ENCODE measurements around the gene ITGB1BP1.
A peak's percentile ranks its signal among the peaks of the same experiment; 100 is the strongest.

Gene ITGB1BP1, protein sequence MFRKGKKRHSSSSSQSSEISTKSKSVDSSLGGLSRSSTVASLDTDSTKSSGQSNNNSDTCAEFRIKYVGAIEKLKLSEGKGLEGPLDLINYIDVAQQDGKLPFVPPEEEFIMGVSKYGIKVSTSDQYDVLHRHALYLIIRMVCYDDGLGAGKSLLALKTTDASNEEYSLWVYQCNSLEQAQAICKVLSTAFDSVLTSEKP

DNA sequence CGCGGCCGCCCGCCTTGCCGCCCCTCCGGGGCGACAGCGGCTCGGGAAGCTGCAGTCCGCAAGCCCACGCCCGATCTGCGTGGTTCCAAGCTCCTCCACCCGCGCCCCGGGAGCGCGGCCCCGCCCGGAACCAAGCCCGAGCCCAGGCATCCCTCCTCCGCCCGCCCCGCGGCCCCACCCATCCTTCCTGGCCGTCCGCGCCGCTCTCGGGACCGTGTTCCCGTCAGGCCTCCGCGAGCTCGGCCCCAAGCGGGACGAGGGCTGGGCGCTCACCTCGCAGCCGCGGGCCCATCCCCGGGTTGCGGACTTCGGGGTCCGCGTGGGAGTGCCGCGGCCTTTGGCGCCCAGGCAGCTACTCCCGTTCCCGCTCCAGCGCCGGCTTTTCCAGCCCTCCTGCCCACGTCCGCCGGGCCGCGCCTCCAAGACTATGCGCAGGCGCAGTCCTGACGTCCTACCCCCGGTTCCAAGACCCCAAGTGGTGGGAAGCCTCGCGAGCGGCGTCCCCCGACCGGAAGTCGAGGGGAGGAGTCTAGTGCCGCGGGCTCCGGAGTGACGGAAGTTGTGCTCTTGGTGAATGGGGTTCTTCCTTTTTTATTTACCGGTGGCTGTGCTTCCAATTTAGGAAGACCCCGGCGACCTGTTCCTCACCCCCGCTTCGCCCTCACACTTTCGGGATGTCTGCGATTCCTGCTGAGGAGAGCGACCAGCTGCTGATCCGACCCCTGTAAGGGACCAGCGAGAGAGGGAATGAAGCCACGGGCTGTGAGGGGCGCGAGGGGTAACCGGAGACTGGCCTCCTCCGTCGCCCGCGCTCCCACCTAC is at the start of gene ITGB1BP1, which contains the start of gene CPSF3:
TSS of gene ITGB1BP1 (minus strand) at position 429 of the 822 bp plus-strand sequence. CDS start 4,831 bp downstream, outside the sequence.
TSS of gene CPSF3 (plus strand) at position 555 of the 822 bp plus-strand sequence. CDS start at position 675, 120 bp downstream.
- DNase-seq, result peak; percentile 96

DNA sequence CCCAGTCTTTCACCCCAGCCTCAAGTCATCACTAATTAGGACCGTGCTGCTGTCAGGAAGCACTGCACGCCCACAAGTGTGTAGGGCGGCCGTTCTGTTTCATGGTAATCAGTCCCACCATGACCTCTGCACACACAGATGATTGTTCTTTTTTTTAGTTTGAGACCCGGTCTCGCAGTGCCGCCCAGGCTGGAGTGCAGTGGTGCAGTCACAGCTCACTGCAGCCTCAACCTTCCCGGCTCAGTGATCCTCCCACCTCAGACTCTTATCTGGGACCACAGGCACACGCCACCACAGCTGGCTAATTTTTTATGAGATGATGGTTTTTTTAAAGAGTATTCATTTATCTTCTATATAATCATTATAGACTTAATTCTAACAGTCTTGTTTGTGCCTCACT is 49.2 kb upstream of the ITGB1BP1 start:
- DNase-seq, result no peak

DNA sequence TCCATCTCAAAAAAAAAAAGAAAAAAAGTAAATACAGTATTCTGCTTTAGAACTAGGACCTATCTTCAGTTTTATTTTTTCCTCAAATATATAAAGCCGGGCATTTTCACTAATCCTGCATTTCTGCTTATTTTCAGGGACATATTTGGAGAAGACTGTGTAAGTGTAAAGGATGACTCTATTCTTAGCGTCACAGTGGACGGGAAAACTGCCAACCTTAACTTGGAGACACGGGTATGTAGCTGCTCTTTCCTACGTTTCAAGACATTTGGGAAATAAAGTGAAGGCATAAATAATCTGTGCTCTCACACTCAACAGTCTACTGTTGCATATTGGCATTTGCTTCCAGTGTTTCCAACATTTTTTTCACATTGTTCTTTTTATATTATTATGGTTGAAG is 47.9 kb upstream of the ITGB1BP1 start:
- no peak for DNase-seq

DNA sequence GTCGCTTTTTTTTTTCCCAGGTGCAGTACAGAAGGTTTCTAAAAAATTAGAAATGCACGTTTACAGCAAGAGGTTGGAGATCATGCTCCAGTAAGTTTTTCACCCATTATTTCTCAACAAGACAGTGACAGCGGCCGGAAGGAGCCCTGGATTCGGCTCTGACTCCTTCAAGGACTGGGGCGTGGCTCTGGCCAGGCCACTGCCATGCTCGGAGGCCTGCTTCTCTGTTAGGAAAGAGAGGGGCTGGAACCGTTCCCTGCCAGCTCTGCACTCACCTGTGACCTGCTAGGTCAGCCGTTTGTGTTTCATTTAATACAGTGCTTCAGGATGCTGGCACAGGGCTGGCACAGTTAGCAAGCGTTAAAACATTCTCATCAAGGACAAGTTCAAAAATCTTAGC is 44.4 kb upstream of the ITGB1BP1 start:
- DNase-seq, result no peak

DNA sequence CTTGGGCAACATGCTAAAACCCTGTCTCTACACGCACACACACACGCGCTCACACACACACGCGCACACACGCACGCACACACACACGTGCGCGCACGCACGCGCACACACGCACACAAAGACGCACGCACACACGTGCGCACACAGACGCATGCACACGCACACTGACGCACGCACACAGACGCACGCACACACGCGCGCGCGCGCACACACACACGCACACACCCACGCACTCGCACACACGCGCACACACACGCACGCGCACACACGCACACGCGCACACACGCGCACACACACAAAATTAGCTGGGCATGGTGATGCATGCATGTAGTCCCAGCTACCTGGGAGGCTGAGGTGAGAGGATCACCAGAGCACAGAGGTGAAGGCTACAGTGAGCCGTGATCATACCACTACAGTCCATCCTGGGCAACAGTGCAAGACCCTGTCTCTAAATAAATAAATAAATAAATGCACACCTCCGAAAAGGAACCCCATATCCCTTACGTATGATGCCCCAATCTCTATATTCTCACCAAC is 42.9 kb upstream of the ITGB1BP1 start:
- DNase-seq, result no peak

DNA sequence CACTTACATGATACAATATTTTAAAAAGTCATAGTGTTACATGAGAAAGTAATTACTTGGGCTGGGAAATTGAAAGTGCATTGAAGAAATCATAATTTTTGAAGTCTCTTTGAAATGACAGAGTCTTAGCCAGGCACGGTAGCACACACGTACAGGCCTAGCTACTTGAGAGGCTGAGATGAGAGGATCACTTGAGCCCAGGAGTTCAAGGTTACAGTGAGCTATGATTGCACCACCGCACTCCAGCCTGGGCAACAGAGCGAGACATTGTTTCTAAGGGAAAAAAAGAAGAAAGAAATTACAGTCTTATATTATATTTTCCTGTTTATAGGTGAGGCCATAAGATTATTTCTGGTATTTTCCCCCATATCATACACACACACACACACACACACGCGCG is 41.8 kb upstream of the ITGB1BP1 start:
- DNase-seq, result no peak

DNA sequence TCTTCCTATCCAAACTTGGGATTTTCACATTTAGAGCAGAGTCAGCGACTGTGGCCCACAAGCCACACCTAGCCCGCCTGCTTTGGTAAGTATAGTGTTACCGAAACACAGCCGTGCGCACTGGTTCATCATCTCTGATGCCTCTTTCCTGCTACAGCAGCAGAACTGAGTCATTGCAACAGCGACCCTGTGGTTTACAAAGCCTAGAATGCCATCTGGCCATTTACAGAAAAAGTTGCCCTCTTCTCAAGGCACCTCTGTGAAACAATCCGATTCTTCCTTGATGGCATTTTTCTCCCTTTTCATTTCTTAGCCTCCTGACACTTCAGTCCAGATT is 40.3 kb upstream of the ITGB1BP1 start:
- peak; percentile 5 for DNase-seq

DNA sequence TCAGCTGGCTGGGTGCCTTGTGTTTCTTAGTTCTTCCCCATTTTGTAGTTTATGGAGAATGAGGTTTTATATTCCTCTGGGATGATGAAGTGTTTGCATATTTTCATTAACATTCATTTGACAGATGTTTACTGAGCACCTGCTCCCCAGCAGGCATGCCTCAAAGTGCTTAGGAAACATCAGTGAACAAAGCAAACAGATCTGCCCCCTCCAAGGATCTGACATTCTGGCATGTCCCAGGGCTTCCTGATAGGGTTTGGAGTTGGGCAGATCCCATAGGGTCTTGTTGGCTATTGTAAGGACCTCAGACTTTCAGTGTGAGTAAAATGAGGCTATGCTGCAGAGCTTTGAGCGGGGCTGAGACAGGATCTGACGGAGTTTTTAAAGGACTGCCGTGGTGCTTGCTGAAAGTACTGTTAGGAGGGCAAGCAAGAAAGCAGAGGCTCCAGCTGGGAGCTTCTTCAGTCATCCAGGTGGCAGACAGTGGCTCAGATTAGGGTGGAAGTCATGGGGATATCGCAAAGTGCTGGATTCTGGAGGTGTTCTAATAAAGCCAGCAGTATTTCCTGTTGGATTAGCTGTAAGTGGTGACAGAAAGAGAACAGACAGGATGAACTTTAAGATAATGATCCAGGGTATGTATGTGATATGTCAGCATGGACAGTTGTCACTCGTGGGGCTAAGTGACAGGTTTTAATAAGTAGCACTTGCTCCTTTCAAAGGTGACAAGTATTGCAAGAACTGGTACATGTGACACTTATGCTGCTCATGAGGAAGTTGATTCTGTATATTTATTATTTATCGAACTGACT is 39.8 kb upstream of the ITGB1BP1 start:
- peak; percentile 83 for DNase-seq

DNA sequence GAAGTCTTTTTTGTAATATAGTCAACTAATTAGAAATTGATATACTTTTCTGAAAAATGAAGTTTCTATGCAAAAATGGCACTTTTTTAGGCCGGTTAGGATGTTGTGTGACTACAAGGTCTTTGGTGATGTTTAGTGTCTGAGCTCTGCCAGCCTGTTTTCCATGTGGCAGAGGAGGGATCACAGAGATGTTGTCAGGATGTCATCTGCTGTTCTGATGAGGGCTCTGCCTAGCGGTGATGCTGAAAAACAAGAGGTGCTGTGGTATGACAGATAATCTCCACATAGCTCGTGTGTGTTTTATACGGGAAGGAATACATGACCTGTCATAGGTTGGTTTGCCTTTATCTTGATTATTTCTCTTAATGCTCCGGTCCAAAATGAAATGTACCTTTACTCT is 39.0 kb upstream of the ITGB1BP1 start:
- no peak for DNase-seq

DNA sequence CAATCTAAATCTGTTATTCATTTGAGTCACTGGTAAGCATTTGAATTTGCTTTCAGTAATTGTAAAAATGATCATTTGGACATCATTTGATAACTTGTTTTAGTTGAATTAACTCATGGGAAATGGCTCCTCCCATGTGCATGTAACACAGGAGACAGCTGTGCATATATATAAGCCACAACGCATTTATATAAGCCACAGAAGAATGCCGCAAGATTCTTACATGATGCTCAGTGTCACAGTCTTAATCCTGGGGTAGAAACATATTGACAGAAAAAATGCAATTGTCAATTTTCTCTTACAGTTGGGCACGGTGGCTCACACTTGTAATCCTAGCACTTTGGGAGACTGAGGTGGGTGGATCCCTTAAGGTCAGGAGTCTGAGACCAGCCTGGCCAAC is 37.8 kb upstream of the ITGB1BP1 start:
- no peak for DNase-seq

DNA sequence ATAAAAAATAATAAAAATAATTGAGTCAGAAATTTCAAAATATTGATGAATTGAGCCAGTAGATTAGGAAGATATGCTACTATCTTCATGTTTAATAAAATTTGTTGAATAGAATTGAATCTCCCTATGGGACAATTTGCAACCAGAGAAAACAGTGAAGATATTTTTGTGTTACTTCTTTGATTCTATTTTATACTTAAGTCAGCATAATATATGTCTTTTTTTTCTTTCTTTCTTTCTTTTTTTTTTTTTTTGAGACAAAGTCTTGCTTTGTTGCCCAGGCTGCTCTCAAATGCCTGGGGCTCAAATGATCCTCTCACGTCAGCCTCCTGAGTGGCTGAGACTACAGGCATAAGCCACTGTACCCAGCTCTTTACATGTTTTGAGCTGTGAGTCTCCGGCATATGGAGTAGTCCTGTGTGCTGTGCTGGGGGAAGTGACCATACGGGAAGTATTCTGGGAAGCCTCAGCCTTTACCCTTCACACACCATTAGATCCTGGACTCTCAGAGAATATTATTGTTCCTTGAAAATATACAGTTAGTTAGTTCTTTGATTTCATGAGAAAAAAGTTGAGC is 37.2 kb upstream of the ITGB1BP1 start:
- no peak for DNase-seq

DNA sequence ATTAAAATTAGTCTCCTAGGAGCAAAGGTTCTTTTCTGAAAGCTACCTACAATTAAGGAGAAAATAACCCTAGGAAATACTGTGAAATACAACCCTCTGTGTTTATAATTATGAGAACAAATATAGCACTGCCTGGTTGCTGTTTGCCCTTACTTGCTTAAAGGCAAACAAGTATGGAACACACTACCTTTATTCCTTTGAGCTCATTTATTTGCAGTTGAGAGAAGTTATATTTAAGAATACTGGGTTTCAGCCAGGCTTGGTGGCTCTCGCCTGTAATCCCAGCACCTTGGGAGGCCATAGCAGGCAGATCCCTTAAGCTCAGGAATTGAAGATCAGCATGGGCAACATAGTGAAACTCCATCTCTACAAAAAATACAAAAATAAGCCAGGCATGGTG is 27.9 kb upstream of the ITGB1BP1 start:
- peak; percentile 44 for DNase-seq

DNA sequence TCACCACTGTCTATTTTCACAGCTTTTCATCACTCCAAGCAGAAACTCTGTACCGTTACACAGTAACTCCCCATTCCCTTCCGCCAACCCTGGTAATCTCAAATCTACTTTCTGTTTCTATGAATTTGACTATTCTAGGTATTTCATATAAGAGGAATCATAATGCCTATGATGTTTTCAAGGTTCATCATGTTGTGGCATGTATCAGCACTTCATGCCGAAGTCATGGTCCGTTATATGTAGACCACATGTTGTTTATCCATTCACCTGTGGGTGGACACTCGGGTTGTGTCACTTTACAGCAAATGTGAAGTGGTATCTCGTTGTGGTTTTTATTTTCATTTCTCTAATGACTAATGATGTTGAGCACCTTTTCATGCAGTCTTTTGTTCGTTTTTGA is 21.8 kb upstream of the ITGB1BP1 start:
- no peak for DNase-seq

DNA sequence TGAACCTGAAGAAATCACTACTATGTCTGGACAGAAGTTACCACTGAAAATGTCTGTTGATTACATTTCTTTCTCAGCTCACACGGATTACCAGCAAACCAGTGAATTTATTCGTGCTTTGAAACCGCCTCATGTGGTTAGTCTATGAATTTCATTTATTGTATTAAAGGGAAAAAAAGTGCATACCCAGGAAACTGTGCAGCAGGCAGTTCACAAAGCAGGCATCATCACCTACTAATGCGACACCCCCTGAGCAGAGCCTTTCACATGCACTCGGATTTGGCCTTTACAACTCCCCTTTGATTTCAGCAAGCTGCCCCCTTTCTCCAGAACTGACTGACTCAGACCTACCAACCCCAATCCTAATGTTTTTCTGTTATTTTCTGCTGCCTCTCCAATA is 20.2 kb upstream of the ITGB1BP1 start:
- no peak for DNase-seq

DNA sequence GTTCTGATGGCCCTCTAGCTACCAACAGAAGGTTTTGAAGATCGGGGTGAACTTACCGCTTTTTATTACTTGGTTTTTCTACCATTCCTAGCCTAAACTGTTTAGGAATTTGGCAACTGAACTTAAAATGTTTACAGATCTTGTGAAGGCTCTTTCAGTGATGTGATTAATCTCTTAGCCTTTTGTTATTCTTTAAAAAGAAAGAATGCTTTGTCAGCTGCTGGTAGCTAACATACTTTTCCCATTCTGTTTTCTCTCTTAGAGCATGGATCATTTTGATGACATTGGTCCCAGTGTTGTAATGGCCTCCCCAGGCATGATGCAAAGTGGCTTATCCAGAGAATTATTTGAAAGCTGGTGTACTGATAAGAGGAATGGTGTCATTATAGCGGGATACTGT is 18.2 kb upstream of the ITGB1BP1 start:
- no peak for DNase-seq

DNA sequence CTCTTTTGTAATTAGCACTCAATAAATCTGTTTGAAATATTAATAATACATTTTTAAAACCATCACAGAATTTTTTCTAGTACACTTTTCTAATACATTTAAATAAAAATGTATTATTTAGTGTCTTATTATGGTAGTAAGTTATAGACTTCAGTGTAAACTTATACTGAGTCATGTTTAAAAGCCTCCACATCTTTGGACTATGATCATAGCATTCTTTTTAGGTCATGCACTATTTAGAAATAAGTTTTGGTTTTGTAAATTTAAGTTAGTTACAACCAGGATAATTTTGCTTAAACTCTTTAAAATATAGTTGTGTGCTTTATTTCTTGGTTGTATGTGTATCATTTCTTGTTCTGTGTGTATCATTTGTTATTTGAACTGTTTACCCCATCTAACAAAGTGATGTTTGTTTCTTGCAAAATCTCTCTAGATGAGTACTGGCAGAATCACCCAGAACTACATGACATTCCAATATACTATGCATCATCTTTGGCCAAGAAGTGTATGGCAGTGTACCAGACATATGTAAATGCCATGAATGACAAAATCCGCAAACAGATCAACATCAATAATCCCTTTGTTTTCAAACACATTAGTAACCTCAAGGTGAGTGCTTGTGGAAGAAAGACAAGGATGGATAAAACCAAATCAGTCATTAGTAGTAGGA is 16.9 kb upstream of the ITGB1BP1 start:
- no peak for DNase-seq

DNA sequence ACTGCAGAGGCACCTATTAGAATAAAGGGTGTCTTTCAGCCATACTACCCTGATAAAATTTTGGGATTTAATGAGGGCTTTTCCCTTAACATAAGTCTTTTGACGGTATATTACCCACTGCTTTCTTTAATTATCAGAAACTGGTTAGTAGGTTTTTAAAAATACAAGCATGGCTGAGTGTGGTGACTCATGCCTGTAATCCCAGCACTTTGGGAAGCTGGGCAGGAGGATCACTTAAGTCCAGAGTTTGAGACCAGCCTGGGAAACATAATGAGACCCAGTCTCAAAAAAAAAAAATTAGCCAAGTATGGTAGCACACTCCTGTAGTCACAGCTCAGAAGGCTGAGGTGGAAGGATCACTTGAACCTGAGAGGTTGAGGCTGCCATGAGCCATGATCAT is 16.2 kb upstream of the ITGB1BP1 start:
- DNase-seq, result no peak

DNA sequence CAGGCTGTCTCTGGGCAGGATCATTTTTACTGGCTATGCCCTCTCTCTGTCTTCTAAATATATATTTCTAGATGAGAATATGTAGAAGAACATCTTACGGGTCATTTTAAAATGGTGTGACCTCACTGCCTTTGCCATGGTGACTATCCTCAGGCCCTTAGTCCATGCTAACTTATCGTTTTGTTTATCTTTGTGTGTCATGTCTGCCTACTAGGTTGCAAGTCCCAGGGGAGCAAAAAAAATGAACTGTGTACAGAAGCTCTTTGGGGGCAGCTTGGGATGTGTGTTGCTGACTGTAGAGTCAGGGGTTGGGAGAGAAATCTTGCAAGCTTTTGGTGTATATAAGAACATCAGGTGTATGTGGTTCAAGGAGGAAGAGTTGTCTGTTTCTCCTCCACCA is 11.2 kb upstream of the ITGB1BP1 start:
- DNase-seq, result no peak

DNA sequence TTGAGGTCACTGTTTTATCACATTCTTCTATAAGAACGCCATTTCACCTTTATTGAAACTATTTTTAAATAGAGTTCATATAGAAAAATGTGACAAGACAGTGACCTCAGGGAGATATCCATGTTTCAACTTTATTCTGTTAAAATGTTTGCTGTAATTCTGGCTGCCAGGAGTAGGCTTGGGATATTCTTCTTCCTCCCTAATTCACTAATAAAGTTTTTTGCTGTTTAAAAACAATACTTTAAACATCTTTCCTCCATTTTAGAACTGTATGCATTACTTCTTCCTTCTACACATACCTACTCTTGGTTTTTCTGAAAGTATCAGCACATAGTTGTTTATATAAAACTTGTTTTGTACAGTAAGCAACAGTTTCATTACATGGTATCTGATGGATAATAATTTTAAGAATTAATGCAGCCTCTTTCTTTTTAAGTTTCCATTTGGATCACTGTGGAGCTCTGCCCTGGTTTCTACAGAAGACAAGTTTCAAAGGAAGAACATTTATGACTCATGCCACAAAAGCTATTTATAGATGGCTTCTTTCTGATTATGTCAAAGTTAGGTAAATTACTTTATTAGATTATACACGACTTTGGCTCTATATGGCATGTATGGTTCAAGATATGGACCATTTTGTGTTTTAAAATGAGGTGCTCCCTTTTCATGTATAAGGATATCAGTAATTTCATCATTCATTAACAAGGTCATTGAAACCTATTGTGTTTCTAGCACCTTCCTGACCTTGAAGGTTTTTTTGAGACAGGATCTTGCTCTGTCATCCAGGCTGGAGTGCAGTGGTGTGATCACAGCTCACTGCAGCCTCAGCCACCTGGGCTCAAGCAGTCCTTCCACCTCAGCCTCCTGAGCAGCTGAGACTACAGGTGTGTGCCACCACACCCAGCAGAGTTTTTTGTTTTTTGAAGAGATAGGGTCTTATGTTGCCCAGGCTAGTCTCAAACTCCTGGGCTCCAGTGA is 7.3 kb upstream of the ITGB1BP1 start:
- DNase-seq, result no peak

DNA sequence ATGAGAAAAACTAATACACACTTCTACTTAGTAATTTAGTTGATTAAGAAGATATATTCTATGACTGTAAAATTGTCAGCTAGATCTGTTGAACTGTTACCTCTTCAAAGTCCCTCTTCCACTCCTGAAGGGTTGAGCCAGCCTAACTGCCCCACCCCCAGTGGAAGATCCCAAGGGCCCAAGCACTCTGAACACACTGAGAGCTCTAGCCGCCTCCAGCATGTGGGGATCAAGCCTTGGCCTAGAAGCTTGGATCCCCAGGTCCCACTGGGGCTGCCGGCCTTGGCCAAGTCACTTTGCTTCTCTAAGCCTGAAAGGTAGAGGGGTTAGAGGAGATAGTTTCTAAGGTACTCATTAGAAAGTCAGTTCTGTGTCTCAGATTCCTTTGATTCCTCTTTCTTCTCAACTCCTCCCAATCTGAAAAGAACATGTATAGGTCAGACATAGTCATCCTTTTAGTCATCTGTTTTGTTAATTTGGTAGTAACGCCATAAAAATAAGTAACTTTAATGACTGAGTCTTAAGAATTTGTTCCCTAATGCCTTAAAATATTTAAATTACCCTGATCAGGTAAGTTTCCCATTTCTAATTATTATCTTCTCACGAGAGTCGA is 5.7 kb upstream of the ITGB1BP1 start:
- DNase-seq, result no peak

Data from NCI-H69 (cell line).